Measurements from ENCODE around the gene SEMA3D. TPM values are rescaled to one million over a fixed set of nuclear protein-coding genes. Genes with fewer than 3 reads are reported as not detected.

Gene SEMA3D
- total and polyA plus RNA-seq, 9 donors = 0.75 to 6.1 (median 3.0) TPM

- no peak overlapping the region for H3K27ac ChIP-seq
- no peaks in the 10 kb centered on the region for H3K9me3 ChIP-seq
- H3K27me3 ChIP-seq = no peaks in the 10 kb centered on the region
- H3K4me1 ChIP-seq (ENCODE audit: insufficient read depth) = no peaks in the 10 kb centered on the region
- WGBS, 3 donors = 63 to 81% (median 71%) methylated on average over 6 of the region's 6 CpGs
- no peak overlapping the region for H3K4me3 ChIP-seq
- no peaks in the 10 kb centered on the region for H3K36me3 ChIP-seq
- TF ChIP-seq POLR2A (IDR thresholded peaks at IDR 0.05) (no peak), EP300 (IDR thresholded peaks at IDR 0.05) (no peak), CTCF (IDR thresholded peaks at IDR 0.05) (no peak)
- DNase-seq = no peak
- intact Hi-C loops (cut with DNase I) = no loop called here
Observed at GRCh38 chr7:85090143-85090542, 96.7 kb downstream of the SEMA3D start.

GRCh38 chr7:85081846-85082245, 105.0 kb downstream of the SEMA3D start:
- TF ChIP-seq EP300 (IDR thresholded peaks at IDR 0.05) = no peak
- no peak for TF ChIP-seq POLR2A (IDR thresholded peaks at IDR 0.05)
- no peak for TF ChIP-seq CTCF (IDR thresholded peaks at IDR 0.05)
- intact Hi-C loops (cut with DNase I) = no loop called here
- no peak for DNase-seq
- H3K4me1 ChIP-seq (ENCODE audit: insufficient read depth) = no peaks in the 10 kb centered on the region
- no peak overlapping the region for H3K4me3 ChIP-seq
- no peaks in the 10 kb centered on the region for H3K9me3 ChIP-seq
- 80 to 90% (median 83%) methylated on average over 1 of the region's 1 CpG for WGBS, 3 donors
- H3K36me3 ChIP-seq = no peaks in the 10 kb centered on the region
- H3K27ac ChIP-seq = no peak overlapping the region
- no peaks in the 10 kb centered on the region for H3K27me3 ChIP-seq

GRCh38 chr7:85081392-85081791, 105.5 kb downstream of the SEMA3D start:
- Histone ChIP-seq H3K9me3 (no peaks in the 10 kb centered on the region), H3K36me3 (no peaks in the 10 kb centered on the region), H3K27me3 (no peaks in the 10 kb centered on the region), H3K4me1 (ENCODE audit: insufficient read depth) (no peaks in the 10 kb centered on the region), H3K4me3 (no peak overlapping the region), H3K27ac (no peak overlapping the region)
- TF ChIP-seq EP300 (IDR thresholded peaks at IDR 0.05) (no peak), POLR2A (IDR thresholded peaks at IDR 0.05) (no peak), CTCF (IDR thresholded peaks at IDR 0.05) (no peak)
- intact Hi-C loops (cut with DNase I) = no loop called here
- no peak for DNase-seq
- 11 to 26% (median 20%) methylated on average over 1 of the region's 1 CpG for WGBS, 3 donors

GRCh38 chr7:85079434-85079833, 107.4 kb downstream of the SEMA3D start:
- Histone ChIP-seq H3K9me3 (no peaks in the 10 kb centered on the region), H3K27me3 (no peaks in the 10 kb centered on the region), H3K4me1 (ENCODE audit: insufficient read depth) (no peaks in the 10 kb centered on the region), H3K27ac (no peak overlapping the region), H3K36me3 (no peaks in the 10 kb centered on the region), H3K4me3 (no peak overlapping the region)
- TF ChIP-seq EP300 (IDR thresholded peaks at IDR 0.05) (no peak), POLR2A (IDR thresholded peaks at IDR 0.05) (no peak), CTCF (IDR thresholded peaks at IDR 0.05) (no peak)
- WGBS, 3 donors = 46 to 82% (median 65%) methylated on average over 1 of the region's 1 CpG
- no peak for DNase-seq
- intact Hi-C loops (cut with DNase I) = loop anchor here in 1 of 4 donors (10.0 kb wide), 1 partner anchor 105 kb away; the partner anchor contains the start of gene SEMA3D
